DND-41 (cell line): ENCODE data around the gene SAXO1.

Experiments
- ATAC-seq: fragments of 200-7000 bp; cut with Tn5 transposase; 3 replicates; pipeline ENCODE4 v1.9.1; 2021; ENCODE audit warnings: low read depth; ENCODE audit not compliant: insufficient read depth
- DNase-seq: peaks from one replicate; pipeline ENCODE4 v3.0.0-alpha.2; 2020
- H2AFZ ChIP-seq: 2 replicates; pipeline ENCODE4 v1.6.0; 2012; ENCODE audit warnings: low read depth, low read length
- H3K27ac ChIP-seq: 2 replicates; pipeline ENCODE4 v1.5.1; 2012; ENCODE audit warnings: low read length, inconsistent platforms
- H3K27me3 ChIP-seq: fragments of 200-600 bp; sonication (generic); 2 replicates; pipeline ENCODE4 v1.6.0; 2012; ENCODE audit warnings: low read length, mild to moderate bottlenecking, inconsistent platforms; ENCODE audit not compliant: insufficient read depth, poor library complexity
- H3K36me3 ChIP-seq: 2 replicates; pipeline ENCODE4 v1.5.1; 2012; ENCODE audit warnings: low read length, inconsistent platforms; ENCODE audit not compliant: insufficient read depth
- H3K4me1 ChIP-seq: 2 replicates; pipeline ENCODE4 v1.5.1; 2012; ENCODE audit warnings: mild to moderate bottlenecking, low read length; ENCODE audit not compliant: insufficient read depth
- H3K4me2 ChIP-seq: 2 replicates; pipeline ENCODE4 v1.6.0; 2012; ENCODE audit warnings: mild to moderate bottlenecking, moderate library complexity, low read length, inconsistent platforms; ENCODE audit not compliant: insufficient read depth
- H3K4me3 ChIP-seq, 2 experiments: fragments of 200-600 bp in 1 of 2; shearing (Covaris generic) in 1 of 2; 2 replicates each; pipeline ENCODE4 v1.5.1; 2012 to 2016; ENCODE audit warnings: inconsistent platforms in 2 of 2, low read length in 2 of 2, mild to moderate bottlenecking in 2 of 2, low read depth in 1 of 2, moderate library complexity in 1 of 2
- H3K79me2 ChIP-seq: 2 replicates; pipeline ENCODE4 v1.6.0; 2012; ENCODE audit warnings: low read length, inconsistent platforms; ENCODE audit not compliant: insufficient read depth
- H3K9ac ChIP-seq: 2 replicates; pipeline ENCODE4 v1.6.0; 2012; ENCODE audit warnings: low read depth, mild to moderate bottlenecking, inconsistent platforms, low read length, moderate library complexity
- H3K9me3 ChIP-seq: 2 replicates; pipeline ENCODE4 v1.5.1; 2012; ENCODE audit warnings: low read length, moderate library complexity, mild to moderate bottlenecking, inconsistent platforms; ENCODE audit not compliant: insufficient read depth, severe bottlenecking
- H4K20me1 ChIP-seq: 2 replicates; pipeline ENCODE4 v1.6.0; 2012; ENCODE audit warnings: low read length; ENCODE audit not compliant: insufficient read depth
- CTCF ChIP-seq: IDR thresholded peaks from 2 replicates; pipeline ENCODE4 v1.5.1; 2012; ENCODE audit warnings: borderline replicate concordance, low read length, moderate library complexity, mild to moderate bottlenecking; ENCODE audit not compliant: poor library complexity, severe bottlenecking; ENCODE audit errors: extremely low read depth
- EZH2 ChIP-seq: IDR thresholded peaks from 3 replicates; pipeline ENCODE4 v1.6.1; 2012; ENCODE audit warnings: borderline replicate concordance, low read depth, mild to moderate bottlenecking, moderate library complexity, low read length, inconsistent platforms; ENCODE audit not compliant: severe bottlenecking

SAXO1 gene

GRCh38 chr9:19030899-19031298 is 2.1 kb downstream of the SAXO1 start:
- H3K9me3 ChIP-seq: no peaks in the 10 kb centered on the region
- TF ChIP-seq EZH2 (no peak), CTCF (no peak)
- no peaks in the 10 kb centered on the region for H3K79me2 ChIP-seq
- H4K20me1 ChIP-seq: no peaks in the 10 kb centered on the region
- no peak overlapping the region for H3K9ac ChIP-seq
- no peaks in the 10 kb centered on the region for H3K4me1 ChIP-seq
- no peak overlapping the region for H3K4me2 ChIP-seq
- H3K36me3 ChIP-seq: no peaks in the 10 kb centered on the region
- no peak overlapping the region for H3K27ac ChIP-seq
- no peak overlapping the region for H3K4me3 ChIP-seq
- H3K27me3 ChIP-seq: no peaks in the 10 kb centered on the region
- DNase-seq: no peak
- H2AFZ ChIP-seq: no peak overlapping the region
- no peak for ATAC-seq

GRCh38 chr9:19028835-19029451 is 4.1 kb downstream of the SAXO1 start:
- Histone ChIP-seq H3K9me3 (no peaks in the 10 kb centered on the region), H4K20me1 (no peaks in the 10 kb centered on the region), H2AFZ (no peak overlapping the region), H3K36me3 (no peaks in the 10 kb centered on the region), H3K4me3 (no peak overlapping the region), H3K4me2 (no peak overlapping the region), H3K79me2 (no peaks in the 10 kb centered on the region), H3K27me3 (no peaks in the 10 kb centered on the region), H3K4me1 (no peaks in the 10 kb centered on the region), H3K9ac (no peak overlapping the region), H3K27ac (no peak overlapping the region)
- peak; percentile 83 for ATAC-seq
- TF ChIP-seq EZH2: no peak
- peak; percentile 76 for TF ChIP-seq CTCF
- peak; percentile 42 for DNase-seq

- H3K9ac ChIP-seq: no peak overlapping the region
- no peak overlapping the region for H2AFZ ChIP-seq
- ATAC-seq: no peak
- no peaks in the 10 kb centered on the region for H3K36me3 ChIP-seq
- H4K20me1 ChIP-seq: no peaks in the 10 kb centered on the region
- no peaks in the 10 kb centered on the region for H3K4me1 ChIP-seq
- H3K27ac ChIP-seq: no peak overlapping the region
- H3K9me3 ChIP-seq: no peaks in the 10 kb centered on the region
- no peak overlapping the region for H3K4me3 ChIP-seq
- TF ChIP-seq CTCF (no peak), EZH2 (no peak)
- H3K79me2 ChIP-seq: no peaks in the 10 kb centered on the region
- DNase-seq: no peak
- H3K4me2 ChIP-seq: no peak overlapping the region
- H3K27me3 ChIP-seq: no peaks in the 10 kb centered on the region
Measured at GRCh38 chr9:19027825-19028224, 5.2 kb downstream of the SAXO1 start.
